Right atrium auricular region (tissue), 2 donors: Measurements from ENCODE around the gene ACCSL. TPM values are rescaled to one million over a fixed set of nuclear protein-coding genes. Genes with fewer than 3 reads are reported as not detected.

ENCODE experiments used
- DNase-seq: peaks from one replicate; pipeline ENCODE4 v3.0.0-alpha.2; 2019; ENCODE audit warnings: low spot score
- H3K27ac ChIP-seq, 2 donors: fragments of 200-600 bp; sonication (generic); 1 replicate in 1 of 2; 2 replicates in 1 of 2; pipeline ENCODE4 v1.5.1; 2016 to 2019
- H3K27me3 ChIP-seq, 2 donors: fragments of 200-600 bp; sonication (generic); one replicate each; pipeline versions ENCODE4 v1.5.1 to v1.6.0; 2017 to 2019
- H3K36me3 ChIP-seq: fragments of 200-600 bp; sonication (generic); one replicate; pipeline ENCODE4 v1.5.1; 2016
- H3K4me1 ChIP-seq, 2 donors: fragments of 200-600 bp; sonication (generic); one replicate each; pipeline versions ENCODE4 v1.5.1 to v1.6.0; 2017 to 2019
- H3K4me3 ChIP-seq, 2 donors: fragments of 200-600 bp; sonication (generic); 1 replicate in 1 of 2; 2 replicates in 1 of 2; pipeline ENCODE4 v1.5.1; 2017 to 2019; ENCODE audit warnings: mild to moderate bottlenecking in 1 of 2, moderate library complexity in 1 of 2
- H3K9me3 ChIP-seq, 2 donors: fragments of 200-600 bp; sonication (generic); one replicate each; pipeline ENCODE4 v1.5.1; 2019
- CTCF ChIP-seq, 2 donors: fragments of 200-600 bp; sonication (generic); IDR thresholded peaks; one replicate each; pipeline ENCODE4 v1.5.1; 2019; ENCODE audit warnings: antibody characterized with exemption in 2 of 2
- total RNA-seq, 2 donors: library from RNA; depleted of rRNA; stranded (reverse); fragments of >200 nt; gene quantifications; one replicate each; pipeline ENCODE4 v1.1.0, GENCODE V29; 2016

ACCSL gene
- total RNA-seq, 2 donors from 2014 or later = not detected

- DNase-seq = peak; percentile 52
- H3K27ac ChIP-seq = peak overlapping the region in 1 of 2 donors; percentile 51
- no peaks in the 10 kb centered on the region for H3K4me1 ChIP-seq
- no peak overlapping the region for H3K4me3 ChIP-seq
- H3K9me3 ChIP-seq = no peaks in the 10 kb centered on the region
- no peaks in the 10 kb centered on the region for H3K27me3 ChIP-seq
- H3K36me3 ChIP-seq = no peaks in the 10 kb centered on the region
- TF ChIP-seq CTCF (IDR thresholded peaks at IDR 0.05) = no peak
Measured at GRCh38 chr11:44008088-44008501, 39.7 kb upstream of the ACCSL start.

- Histone ChIP-seq H3K9me3 (no peaks in the 10 kb centered on the region), H3K4me1 (no peaks in the 10 kb centered on the region), H3K27ac (no peak overlapping the region), H3K27me3 (no peaks in the 10 kb centered on the region), H3K4me3 (no peak overlapping the region), H3K36me3 (no peaks in the 10 kb centered on the region)
- TF ChIP-seq CTCF (IDR thresholded peaks at IDR 0.05) = no peak
- peak; percentile 48 for DNase-seq
Measured at GRCh38 chr11:44008698-44009097, 39.1 kb upstream of the ACCSL start.

- Histone ChIP-seq H3K27me3 (no peaks in the 10 kb centered on the region), H3K4me3 (no peak overlapping the region), H3K27ac (no peak overlapping the region), H3K4me1 (peaks cover 0 to 1% of the 10 kb centered on the region in 2 donors), H3K9me3 (no peaks in the 10 kb centered on the region), H3K36me3 (no peaks in the 10 kb centered on the region)
- TF ChIP-seq CTCF (IDR thresholded peaks at IDR 0.05) = no peak
- peak; percentile 26 for DNase-seq
Measured at GRCh38 chr11:44010789-44011251, 37.0 kb upstream of the ACCSL start.

GRCh38 chr11:44011797-44012196 is 36.0 kb upstream of the ACCSL start:
- TF ChIP-seq CTCF (IDR thresholded peaks at IDR 0.05) = no peak
- Histone ChIP-seq H3K9me3 (no peaks in the 10 kb centered on the region), H3K36me3 (no peaks in the 10 kb centered on the region), H3K27ac (no peak overlapping the region), H3K27me3 (no peaks in the 10 kb centered on the region), H3K4me3 (no peak overlapping the region), H3K4me1 (peaks cover 0 to 11% of the 10 kb centered on the region in 2 donors)
- no peak for DNase-seq

- no peak for TF ChIP-seq CTCF (IDR thresholded peaks at IDR 0.05)
- Histone ChIP-seq H3K4me1 (peaks cover 0 to 27% of the 10 kb centered on the region in 2 donors), H3K36me3 (no peaks in the 10 kb centered on the region), H3K4me3 (no peak overlapping the region), H3K27ac (peak overlapping the region in 1 of 2 donors; percentile 49), H3K27me3 (no peaks in the 10 kb centered on the region), H3K9me3 (no peaks in the 10 kb centered on the region)
- peak; percentile 49 for DNase-seq
Measured at GRCh38 chr11:44014968-44015623, 32.7 kb upstream of the ACCSL start.

- no peak for TF ChIP-seq CTCF (IDR thresholded peaks at IDR 0.05)
- H3K36me3 ChIP-seq = no peaks in the 10 kb centered on the region
Measured at GRCh38 chr11:44015624-44016007, 32.2 kb upstream of the ACCSL start.

More at GRCh38 chr11:44015624-44016007, 32.2 kb upstream of the ACCSL start:
- no peaks in the 10 kb centered on the region for H3K27me3 ChIP-seq
- no peak for DNase-seq
- no peak overlapping the region for H3K4me3 ChIP-seq
- H3K4me1 ChIP-seq = peaks cover 0 to 27% of the 10 kb centered on the region in 2 donors
- H3K27ac ChIP-seq = peak overlapping the region in 1 of 2 donors; percentile 49
- no peaks in the 10 kb centered on the region for H3K9me3 ChIP-seq
